Stimulated activated effector memory CD8-positive, alpha-beta T cell treated with anti-CD3 and anti-CD28 coated beads, Interleukin-12 subunit alpha, Interleukin-12 subunit beta, amount 100 ng/mL, for 72 hours (primary cell): ENCODE results near the gene SHCBP1L.
"Not testable (repeated sequence)": the region's sequence is repeated elsewhere in the genome, so short reads cannot be mapped to it uniquely, and the experiment has no call there.

Experiments used
- ATAC-seq: fragments of 150-1000 bp; cut with Tn5 transposase; 2 replicates; pipeline ENCODE4 v1.10.0; 2021
- DNase-seq, 2 donors: peaks; one replicate each; pipeline ENCODE4 v3.0.0; 2021 to 2022; ENCODE audit warnings: low spot score in 2 of 2
- H3K27ac Mint-ChIP-seq: one replicate; pipeline ENCODE4 v1.8.0; 2022; ENCODE audit warnings: mild to moderate bottlenecking, mixed read lengths
- H3K36me3 Mint-ChIP-seq: one replicate; pipeline ENCODE4 v1.8.0; 2022; ENCODE audit warnings: mild to moderate bottlenecking, mixed read lengths
- H3K4me1 Mint-ChIP-seq: one replicate; pipeline ENCODE4 v1.8.0; 2022; ENCODE audit warnings: mixed read lengths
- H3K4me3 Mint-ChIP-seq: one replicate; pipeline ENCODE4 v1.8.0; 2022; ENCODE audit warnings: mild to moderate bottlenecking, mixed read lengths
- H3K9me3 Mint-ChIP-seq: one replicate; pipeline ENCODE4 v1.8.0; 2022; ENCODE audit warnings: mixed read lengths

The SHCBP1L gene

DNA sequence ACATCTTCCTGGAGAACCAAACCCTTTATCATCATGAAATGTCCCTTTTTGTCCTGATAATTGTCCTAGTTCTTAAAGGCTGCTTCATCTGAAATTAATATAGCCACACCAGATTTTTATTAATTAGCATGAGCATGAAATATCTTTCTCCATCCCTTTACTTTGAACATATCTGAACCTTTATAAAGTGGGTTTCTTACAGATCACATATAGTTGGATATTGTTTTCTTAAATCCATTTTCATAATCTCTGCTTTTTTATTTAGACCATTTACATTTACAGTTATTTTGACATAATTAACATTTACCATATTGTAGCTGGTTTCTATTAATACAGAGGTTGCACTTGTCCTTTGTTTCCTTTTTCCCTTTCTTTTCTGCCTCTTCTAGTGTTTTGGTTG is 17.2 kb downstream of the SHCBP1L start:
- ATAC-seq: no peak
- H3K4me1 Mint-ChIP-seq: no peaks in the 10 kb centered on the region

GRCh38 chr1:182930985-182931384 is 22.0 kb downstream of the SHCBP1L start:
- Mint-ChIP-seq H3K27ac (no peak overlapping the region), H3K9me3 (no peaks in the 10 kb centered on the region), H3K4me1 (peaks cover 4% of the 10 kb centered on the region), H3K36me3 (no peaks in the 10 kb centered on the region), H3K4me3 (no peak overlapping the region)
- DNase-seq (no peak), ATAC-seq (no peak)

More for the DNA sequence above, 17.2 kb downstream of the SHCBP1L start:
- Mint-ChIP-seq H3K27ac (no peak overlapping the region), H3K36me3 (no peaks in the 10 kb centered on the region), H3K4me3 (no peak overlapping the region), H3K9me3 (no peaks in the 10 kb centered on the region)
- DNase-seq: no peak

DNA sequence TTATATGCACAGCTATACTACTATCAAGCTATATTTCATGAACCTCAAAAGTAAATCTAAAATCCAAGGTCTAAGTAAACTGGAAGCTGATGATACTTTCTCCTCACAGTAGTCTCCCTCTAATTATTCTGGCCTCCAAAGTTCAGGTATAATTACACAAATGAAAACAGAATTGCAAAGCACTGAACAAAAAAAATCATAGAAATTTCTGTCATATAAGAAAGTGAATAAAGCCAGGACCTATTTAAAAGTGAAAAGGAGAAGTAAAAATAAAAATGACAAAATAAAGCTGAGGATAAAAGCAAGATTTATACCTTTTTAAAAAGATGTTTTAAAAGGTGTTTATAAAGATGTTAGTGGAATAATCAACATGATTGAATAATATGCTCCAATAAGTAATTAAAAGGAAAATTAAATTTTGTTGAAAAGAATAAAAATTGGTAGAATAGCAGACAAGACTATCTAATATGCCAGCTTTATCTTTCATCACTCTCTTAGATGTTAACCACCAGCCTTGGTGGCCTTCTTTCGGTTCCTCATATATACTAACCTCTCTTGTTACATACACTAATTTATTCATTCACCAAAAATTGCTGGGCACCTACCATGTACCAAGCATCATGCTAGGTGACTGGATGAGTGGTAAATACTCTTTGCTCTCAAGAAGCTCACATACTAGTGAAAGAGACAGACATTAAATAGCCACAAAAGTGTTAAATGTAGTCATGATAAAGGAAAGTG is 25.1 kb downstream of the SHCBP1L start:
- no peaks in the 10 kb centered on the region for H3K36me3 Mint-ChIP-seq
- peaks cover 4% of the 10 kb centered on the region for H3K4me1 Mint-ChIP-seq
- no peak overlapping the region for H3K27ac Mint-ChIP-seq
- no peaks in the 10 kb centered on the region for H3K9me3 Mint-ChIP-seq
- DNase-seq (no peak), ATAC-seq (no peak)
- H3K4me3 Mint-ChIP-seq: no peak overlapping the region

GRCh38 chr1:182925661-182926060 is 27.3 kb downstream of the SHCBP1L start:
- DNase-seq (no peak), ATAC-seq (no peak)
- Mint-ChIP-seq H3K9me3 (no peaks in the 10 kb centered on the region), H3K4me1 (peaks cover 4% of the 10 kb centered on the region), H3K36me3 (no peaks in the 10 kb centered on the region), H3K4me3 (no peak overlapping the region), H3K27ac (no peak overlapping the region)

DNA sequence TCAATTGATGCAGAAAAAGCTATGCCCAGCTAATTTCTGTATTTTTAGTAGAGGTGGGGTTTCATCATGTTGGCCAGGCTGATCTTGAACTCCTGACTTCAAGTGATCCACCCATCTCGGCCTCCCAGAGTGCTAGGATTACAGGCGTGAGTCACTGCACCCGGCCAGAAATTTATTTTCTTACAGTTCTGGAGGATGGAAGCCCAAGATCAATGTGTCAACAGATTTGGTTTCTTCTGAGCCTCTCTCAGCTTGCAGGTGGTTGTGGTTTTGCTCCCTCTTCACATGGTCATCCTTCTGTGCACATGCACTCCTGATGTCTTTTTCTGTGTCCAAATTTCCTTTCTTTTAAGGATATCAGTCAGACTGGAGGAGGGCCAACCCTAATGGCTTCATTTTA is 35.6 kb downstream of the SHCBP1L start:
- DNase-seq (no peak), ATAC-seq (no peak)
- H3K9me3 Mint-ChIP-seq: no peaks in the 10 kb centered on the region
- H3K27ac Mint-ChIP-seq: no peak overlapping the region
- no peak overlapping the region for H3K4me3 Mint-ChIP-seq
- H3K4me1 Mint-ChIP-seq: no peaks in the 10 kb centered on the region
- H3K36me3 Mint-ChIP-seq: no peaks in the 10 kb centered on the region

- H3K36me3 Mint-ChIP-seq: no peaks in the 10 kb centered on the region
- H3K9me3 Mint-ChIP-seq: peaks cover 5% of the 10 kb centered on the region
- DNase-seq (no peak), ATAC-seq (no peak)
- H3K4me3 Mint-ChIP-seq: no peak overlapping the region
- H3K4me1 Mint-ChIP-seq: no peaks in the 10 kb centered on the region
- no peak overlapping the region for H3K27ac Mint-ChIP-seq
Measured at GRCh38 chr1:182913401-182913800, 39.6 kb downstream of the SHCBP1L start.

GRCh38 chr1:182910143-182910542 is 42.8 kb downstream of the SHCBP1L start:
- no peak overlapping the region for H3K4me3 Mint-ChIP-seq
- H3K9me3 Mint-ChIP-seq: peaks cover 5% of the 10 kb centered on the region
- no peaks in the 10 kb centered on the region for H3K4me1 Mint-ChIP-seq
- no peaks in the 10 kb centered on the region for H3K36me3 Mint-ChIP-seq
- ATAC-seq (no peak), DNase-seq (no peak)
- H3K27ac Mint-ChIP-seq: no peak overlapping the region

DNA sequence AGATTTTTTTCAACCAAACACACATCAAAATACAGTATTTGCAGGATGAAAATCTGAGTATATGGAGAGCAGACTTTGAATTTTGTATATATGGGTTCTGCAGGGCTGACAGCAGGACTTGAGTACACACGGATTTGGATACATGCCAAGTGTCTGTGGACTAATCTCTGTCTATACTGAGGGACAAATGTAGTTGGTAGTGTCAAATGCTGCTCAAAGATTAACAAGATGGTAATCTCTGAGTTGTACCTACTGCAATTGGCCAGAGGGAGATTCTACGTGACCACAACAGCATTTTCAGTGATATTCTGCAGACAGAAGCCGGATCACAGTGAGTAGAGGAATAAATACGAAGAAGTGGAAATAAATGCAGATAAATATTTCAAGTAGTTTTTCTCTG is 43.4 kb downstream of the SHCBP1L start:
- H3K27ac Mint-ChIP-seq: no peak overlapping the region
- ATAC-seq (no peak), DNase-seq (no peak)
- no peak overlapping the region for H3K4me3 Mint-ChIP-seq
- no peaks in the 10 kb centered on the region for H3K4me1 Mint-ChIP-seq
- H3K9me3 Mint-ChIP-seq: peaks cover 5% of the 10 kb centered on the region
- no peaks in the 10 kb centered on the region for H3K36me3 Mint-ChIP-seq

- ATAC-seq: no peak
- no peak overlapping the region for H3K27ac Mint-ChIP-seq
- H3K4me3 Mint-ChIP-seq: no peak overlapping the region
- no peaks in the 10 kb centered on the region for H3K9me3 Mint-ChIP-seq
- no peaks in the 10 kb centered on the region for H3K4me1 Mint-ChIP-seq
- no peak for DNase-seq
- no peaks in the 10 kb centered on the region for H3K36me3 Mint-ChIP-seq
Measured at GRCh38 chr1:182905321-182905720, 47.6 kb downstream of the SHCBP1L start.

GRCh38 chr1:182901946-182902345 is 51.0 kb downstream of the SHCBP1L start:
- H3K27ac Mint-ChIP-seq, ATAC-seq, H3K4me3 Mint-ChIP-seq, H3K36me3 Mint-ChIP-seq, H3K9me3 Mint-ChIP-seq, H3K4me1 Mint-ChIP-seq, DNase-seq: not testable (repeated sequence)

GRCh38 chr1:182897696-182898095 is 55.3 kb downstream of the SHCBP1L start:
- no peaks in the 10 kb centered on the region for H3K36me3 Mint-ChIP-seq
- H3K9me3 Mint-ChIP-seq: no peaks in the 10 kb centered on the region
- H3K4me3 Mint-ChIP-seq: no peak overlapping the region

DNA sequence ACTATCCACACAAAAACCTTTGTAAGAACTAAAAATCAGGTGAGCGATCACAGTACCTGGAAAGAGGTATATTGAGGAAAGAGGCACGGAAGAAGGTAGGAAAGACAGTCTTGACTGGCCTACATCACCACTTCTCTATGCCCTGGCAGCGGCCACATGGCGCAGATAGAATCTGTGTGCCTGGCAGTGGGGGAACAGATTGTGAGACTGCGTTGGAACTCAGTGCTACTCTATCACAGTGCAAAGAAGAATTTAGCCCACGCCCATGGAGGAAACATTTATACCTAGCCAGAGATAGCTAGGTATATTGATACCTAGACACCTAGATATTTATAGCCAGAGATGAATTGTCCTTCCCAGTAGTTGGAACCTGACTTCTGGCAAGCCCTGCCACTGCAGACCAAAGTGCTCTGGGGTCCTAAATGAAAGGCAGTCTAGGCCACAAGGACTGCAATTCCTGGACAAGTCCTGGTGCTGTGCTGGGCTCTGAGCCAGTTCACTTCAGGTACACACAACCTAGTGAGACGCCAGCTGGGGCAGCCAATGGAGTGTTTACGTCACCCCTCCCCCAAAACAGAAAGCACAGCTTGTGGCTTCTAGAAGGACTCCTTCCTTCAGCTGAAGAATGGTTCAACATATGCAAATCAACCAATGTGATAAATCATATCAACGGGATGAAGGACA is 61.9 kb downstream of the SHCBP1L start:
- Mint-ChIP-seq H3K9me3 (no peaks in the 10 kb centered on the region), H3K27ac (no peak overlapping the region), H3K4me1 (peaks cover 28% of the 10 kb centered on the region), H3K4me3 (no peak overlapping the region), H3K36me3 (peaks cover 46% of the 10 kb centered on the region)
- no peak for ATAC-seq
- no peak for DNase-seq

More at GRCh38 chr1:182897696-182898095, 55.3 kb downstream of the SHCBP1L start:
- no peak for DNase-seq
- Mint-ChIP-seq H3K27ac (no peak overlapping the region), H3K4me1 (no peaks in the 10 kb centered on the region)
- ATAC-seq: no peak

DNA sequence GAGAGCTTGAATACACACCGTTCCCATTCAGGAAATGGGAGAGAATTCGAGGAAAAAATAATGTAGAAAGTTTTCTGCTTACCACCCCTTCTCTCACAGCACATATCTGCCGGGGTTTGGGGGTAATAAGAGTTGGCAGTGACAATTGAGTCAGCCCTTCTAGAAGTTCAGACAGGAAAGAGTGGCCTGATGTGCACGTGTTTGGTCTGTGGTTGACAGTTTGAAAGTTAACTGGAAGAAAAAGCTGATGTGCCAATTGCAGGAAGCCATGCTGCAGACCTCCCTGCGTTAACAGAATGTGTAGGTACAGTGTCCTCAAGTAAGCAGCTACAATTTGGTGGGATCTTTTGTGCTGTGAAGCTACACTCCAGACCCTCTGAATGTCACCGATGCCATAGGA is 63.0 kb downstream of the SHCBP1L start:
- H3K4me3 Mint-ChIP-seq: no peak overlapping the region
- no peak overlapping the region for H3K27ac Mint-ChIP-seq
- H3K4me1 Mint-ChIP-seq: peaks cover 33% of the 10 kb centered on the region
- peaks cover 57% of the 10 kb centered on the region for H3K36me3 Mint-ChIP-seq
- DNase-seq: peak in 1 of 2 donors; percentile 60
- peak; percentile 86 for ATAC-seq
- no peaks in the 10 kb centered on the region for H3K9me3 Mint-ChIP-seq

DNA sequence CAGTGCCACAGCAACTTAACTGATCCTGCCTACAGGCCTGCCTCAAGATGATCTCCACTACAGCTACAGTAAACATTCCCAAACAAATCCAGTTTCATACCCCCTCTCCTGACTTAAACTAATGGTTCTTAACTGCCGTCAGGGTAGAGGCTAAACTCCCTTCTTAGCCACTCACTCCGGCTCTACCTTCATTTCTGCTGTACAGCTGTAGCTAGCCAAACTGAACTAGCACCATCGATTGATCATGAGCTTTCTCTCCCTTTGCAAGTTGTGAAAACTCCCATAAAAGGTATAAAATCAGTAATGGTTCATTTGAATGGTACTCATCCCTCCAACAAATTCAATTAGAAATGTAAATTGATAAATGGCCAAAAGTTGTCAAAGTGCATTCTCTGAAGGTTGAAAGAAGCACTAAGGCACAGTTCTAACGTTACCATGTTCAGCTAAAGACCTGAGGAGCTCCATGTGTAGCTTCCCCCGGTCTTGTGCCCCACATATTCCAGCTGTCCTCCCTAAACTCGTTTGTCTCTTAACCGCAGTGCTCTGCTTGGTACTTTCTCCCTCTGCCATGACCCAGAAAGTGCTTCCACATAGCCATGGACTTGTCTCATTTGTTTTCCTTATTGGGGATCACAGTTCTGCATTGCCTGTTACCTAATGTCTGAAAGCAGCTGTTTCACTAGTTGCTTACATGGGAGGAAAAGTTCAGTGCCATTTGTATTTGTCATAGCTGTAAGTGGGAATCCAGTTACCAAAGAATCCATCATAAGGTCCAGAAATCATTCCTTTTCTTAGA is 64.0 kb downstream of the SHCBP1L start:
- Mint-ChIP-seq H3K36me3 (peaks cover 67% of the 10 kb centered on the region), H3K27ac (peak overlapping the region; percentile 6), H3K4me3 (no peak overlapping the region), H3K4me1 (peaks cover 33% of the 10 kb centered on the region), H3K9me3 (no peaks in the 10 kb centered on the region)
- ATAC-seq (no peak), DNase-seq (no peak)

- Mint-ChIP-seq H3K4me3 (no peak overlapping the region), H3K27ac (peak overlapping the region; percentile 29), H3K9me3 (no peaks in the 10 kb centered on the region), H3K4me1 (peaks cover 33% of the 10 kb centered on the region), H3K36me3 (peaks cover 87% of the 10 kb centered on the region)
- ATAC-seq (no peak), DNase-seq (no peak)
Measured at GRCh38 chr1:182886985-182887384, 66.0 kb downstream of the SHCBP1L start.
